ENCODE results near the gene ACKR2.
"Not testable (repeated sequence)": the region's sequence is repeated elsewhere in the genome, so short reads cannot be mapped to it uniquely, and the experiment has no call there.

DNA sequence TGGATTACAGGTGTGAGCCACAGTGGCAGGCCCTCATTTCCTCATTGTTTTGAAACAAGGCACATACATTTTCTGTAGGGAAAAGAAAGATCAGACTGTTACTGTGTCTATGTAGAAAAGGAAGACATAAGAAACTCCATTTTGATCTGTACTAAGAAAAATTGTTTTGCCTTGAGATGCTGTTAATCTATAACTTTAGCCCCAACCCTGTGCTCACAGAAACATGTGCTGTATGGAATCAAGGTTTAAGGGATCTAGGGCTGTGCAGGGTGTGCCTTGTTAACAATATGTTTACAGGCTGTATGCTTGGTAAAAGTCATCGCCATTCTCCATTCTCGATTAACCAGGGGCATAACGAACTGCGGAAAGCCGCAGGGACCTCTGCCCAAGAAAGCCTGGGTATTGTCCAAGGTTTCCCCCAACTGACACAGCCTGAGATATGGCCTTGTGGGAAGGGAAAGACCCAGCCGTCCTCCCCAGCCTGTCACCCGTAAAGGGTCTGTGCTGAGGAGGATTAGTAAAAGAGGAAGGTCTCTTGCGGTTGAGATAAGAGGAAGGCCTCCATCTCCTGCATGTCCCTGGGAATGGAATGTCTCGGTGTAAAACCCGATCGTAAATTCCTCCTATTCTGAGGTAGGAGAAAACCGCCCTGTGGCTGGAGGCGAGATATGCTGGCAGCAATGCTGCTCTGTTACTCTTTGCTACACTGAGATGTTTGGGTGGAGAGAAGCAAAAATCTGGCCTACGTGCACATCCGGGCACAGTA lies 2.1 kb downstream of the ACKR2 start:
- TF ChIP-seq CTCF (IDR thresholded peaks at IDR 0.05; ENCODE audit: low read depth, low read length); POLR2A (IDR thresholded peaks at IDR 0.05; ENCODE audit: extremely low read depth, insufficient read length); MYC (IDR thresholded peaks at IDR 0.05; ENCODE audit: low read depth, low read length): not testable (repeated sequence)
- TF ChIP-seq, protein P1, sequence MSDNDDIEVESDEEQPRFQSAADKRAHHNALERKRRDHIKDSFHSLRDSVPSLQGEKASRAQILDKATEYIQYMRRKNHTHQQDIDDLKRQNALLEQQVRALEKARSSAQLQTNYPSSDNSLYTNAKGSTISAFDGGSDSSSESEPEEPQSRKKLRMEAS (IDR thresholded peaks at IDR 0.05; ENCODE audit: low read depth, low read length): not testable (repeated sequence)
